Stimulated activated CD4-positive, alpha-beta T cell treated with anti-CD3 and anti-CD28 coated beads, TNF-alpha, amount 100 ng/mL, for 4 hours (primary cell): Measurements from ENCODE around the gene OAS2.

Experiments used
- DNase-seq, 3 experiments: peaks; one replicate each; pipeline ENCODE4 v3.0.0-alpha.2; 2020; ENCODE audit warnings: low read depth in 3 of 3

OAS2 gene

DNA sequence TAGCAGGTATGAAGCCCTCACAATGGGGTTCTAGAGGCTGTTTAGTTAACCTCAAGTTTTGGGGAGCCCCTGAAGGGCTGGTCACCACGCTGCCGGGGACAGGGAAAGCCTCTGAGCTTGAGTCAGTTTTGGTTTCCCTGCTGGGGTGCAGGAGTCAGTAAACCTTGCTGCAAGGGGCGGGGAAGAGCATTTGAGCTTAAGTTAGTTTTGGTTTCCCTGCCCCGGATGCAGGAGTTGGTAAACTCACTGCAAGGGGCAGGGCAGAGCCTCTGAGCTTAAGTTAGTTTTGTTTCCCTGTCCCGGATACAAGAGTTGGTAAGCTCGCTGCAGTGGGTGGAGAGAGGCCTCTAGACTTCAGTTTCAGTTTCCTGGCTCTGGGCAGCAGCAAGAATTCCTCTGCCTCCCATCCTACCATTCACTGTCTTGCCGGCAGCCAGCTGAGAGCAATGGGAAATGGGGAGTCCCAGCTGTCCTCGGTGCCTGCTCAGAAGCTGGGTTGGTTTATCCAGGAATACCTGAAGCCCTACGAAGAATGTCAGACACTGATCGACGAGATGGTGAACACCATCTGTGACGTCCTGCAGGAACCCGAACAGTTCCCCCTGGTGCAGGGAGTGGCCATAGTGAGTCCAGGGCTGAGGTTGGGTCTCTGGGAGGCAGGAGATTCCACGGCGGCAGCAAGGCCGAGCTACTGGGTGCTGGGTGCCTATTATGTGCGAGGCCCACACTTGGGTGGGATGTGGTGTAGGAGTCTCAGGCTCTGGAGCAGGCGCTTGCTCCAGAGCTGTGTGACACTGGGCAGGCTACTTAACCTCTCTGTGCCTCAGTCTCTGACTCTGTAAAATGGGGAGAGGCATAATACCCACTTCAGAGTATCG, at the start of gene OAS2:
TSS of gene OAS2 (plus strand) at position 357 of the 878 bp plus-strand sequence. CDS start at position 447, 90 bp downstream.
- DNase-seq = peak; percentile 46 to 67 (median 64)

DNA sequence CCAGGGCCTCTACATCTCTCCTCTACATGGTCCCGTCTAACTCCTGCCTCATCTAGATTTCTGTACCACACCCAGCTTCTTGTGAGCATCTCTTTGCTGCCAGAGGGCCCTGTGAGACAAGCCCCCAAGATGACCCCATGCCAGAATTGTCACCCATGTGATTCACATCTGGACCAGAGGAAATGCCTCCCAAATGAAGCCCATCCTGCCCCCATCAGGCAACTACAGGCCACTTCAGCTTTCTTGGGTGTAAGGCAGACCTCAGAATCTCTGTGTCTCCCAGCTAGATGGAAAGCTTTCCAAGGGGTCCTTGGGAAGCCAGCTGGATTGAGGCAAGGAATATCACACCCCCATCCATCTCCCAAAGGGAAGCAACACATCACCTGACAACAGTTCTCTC, 49.3 kb upstream of the OAS2 start:
- DNase-seq = no peak

GRCh38 chr12:112929715-112930114, 48.6 kb upstream of the OAS2 start:
- DNase-seq = no peak

DNA sequence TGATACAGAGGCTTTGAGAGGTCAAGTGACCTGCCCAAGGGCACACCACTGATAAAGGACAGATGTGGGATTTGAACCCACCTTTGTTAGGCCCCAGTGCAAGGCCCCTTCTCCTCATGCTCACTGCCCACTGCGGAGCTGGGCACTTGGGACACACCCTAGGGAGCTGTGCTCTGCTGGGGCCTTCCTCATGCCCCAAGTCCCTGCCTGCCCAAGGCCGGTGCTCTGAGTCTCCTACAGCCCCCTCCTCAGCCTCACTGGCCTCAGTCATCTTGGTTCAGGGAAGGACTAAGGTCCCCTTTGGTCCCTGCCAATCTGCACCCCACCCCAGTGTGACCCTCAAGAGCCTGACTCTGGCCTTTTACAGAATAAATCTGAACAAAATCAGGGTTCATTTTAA, 48.0 kb upstream of the OAS2 start:
- no peak for DNase-seq

DNA sequence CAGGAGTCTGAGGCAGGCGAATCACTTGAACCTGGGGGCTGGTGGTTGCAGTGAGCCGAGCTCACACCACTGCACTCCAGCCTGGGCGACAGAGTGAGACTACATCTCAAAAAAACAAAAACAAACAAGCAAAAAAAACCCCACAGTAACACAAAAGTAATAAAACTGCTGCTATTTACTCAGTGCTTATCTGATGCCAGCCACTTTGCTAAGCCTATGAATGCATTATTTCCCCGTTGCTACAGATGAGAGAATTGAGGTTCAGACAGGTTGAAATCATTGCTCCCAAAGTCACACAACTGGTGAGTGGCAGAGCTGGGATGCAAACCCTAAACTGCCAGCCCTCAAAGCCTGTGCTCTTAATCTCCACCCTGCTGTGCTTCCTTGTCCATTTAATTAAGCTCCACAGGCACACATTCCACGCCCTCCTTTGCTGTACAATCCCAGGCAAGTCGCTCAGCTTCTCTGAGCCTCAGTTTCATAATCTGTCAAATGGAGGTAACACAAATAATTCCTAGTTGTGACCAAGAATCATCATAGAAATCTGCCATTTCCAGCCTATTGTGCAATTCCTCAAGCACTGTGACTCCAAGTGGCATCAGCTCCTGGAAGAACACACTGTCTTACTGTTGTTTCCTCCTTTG, 45.7 kb upstream of the OAS2 start:
- DNase-seq = no peak

GRCh38 chr12:112933129-112933505, 45.2 kb upstream of the OAS2 start:
- DNase-seq = no peak

DNA sequence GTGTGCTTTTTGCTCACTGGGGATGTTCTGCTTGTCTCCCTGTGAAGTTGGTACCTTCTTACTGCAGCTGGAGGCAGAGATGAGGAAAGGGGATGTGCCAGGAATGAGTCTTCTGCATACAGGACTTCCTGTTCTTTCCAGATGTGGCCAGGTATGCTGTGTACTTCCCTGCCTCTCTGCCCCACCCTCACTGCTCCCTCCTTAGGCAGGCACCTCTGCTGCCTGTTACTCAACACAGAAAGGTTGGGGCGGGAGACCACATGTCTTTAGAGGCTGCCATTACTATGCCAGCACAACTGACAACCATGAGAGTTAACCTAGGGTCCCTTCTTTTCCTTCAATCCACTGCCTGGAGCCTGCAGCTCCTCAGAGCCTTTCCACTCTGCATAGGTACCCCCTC, 42.1 kb upstream of the OAS2 start:
- DNase-seq = no peak

DNA sequence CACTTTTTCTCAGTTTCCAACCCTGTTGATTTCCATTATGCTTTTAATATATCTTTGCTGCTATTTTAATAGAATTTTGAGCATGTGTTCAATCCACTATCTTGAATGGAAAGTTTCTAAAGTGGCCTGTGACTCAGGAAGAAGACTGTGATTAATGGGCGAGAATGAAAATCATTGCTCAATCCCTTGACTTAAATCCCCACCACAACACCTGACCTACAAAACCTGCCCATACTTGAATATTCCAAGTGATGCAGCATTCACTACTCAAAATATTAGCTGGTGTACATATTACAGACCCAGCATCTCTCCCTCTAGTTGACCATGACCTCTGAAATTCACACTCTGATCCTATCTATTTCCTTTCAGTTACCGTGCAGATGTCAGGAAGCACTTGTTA, 41.4 kb upstream of the OAS2 start:
- DNase-seq = no peak

DNA sequence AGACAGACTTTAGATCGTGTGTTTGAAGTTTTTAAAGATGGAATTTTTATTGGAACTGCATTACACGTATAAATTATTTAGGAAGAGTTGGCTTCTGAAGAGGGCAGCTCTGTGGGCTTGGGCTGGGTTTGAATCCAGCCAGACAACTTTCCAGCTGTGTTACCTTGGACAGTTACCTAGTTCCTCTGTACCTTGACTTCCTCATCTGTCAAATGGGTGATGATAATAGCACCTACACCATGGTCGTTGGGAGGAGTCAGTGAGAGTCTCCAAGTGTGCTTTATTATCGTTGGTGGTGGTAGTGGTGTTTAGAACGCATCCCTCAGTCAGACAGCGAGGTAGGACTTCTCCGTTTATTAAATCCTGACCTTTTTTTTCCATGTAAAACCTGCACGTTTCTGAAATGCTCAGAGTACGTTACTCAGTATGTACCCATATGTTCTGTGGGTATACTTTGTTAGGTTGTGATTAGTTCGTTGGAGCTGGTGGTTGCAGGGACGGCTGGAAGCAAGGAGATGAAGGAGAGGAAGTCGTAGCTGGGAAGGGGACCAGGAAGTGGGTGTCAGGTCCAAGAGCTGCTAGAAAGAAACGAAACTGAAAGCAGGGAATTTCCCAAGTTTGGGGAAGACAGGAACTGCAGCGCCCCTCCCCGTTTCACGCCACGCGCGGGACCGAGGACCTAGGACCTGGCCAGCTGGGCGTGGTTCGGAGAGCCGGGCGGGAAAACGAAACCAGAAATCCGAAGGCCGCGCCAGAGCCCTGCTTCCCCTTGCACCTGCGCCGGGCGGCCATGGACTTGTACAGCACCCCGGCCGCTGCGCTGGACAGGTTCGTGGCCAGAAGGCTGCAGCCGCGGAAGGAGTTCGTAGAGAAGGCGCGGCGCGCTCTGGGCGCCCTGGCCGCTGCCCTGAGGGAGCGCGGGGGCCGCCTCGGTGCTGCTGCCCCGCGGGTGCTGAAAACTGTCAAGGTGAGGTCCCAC, 40.3 kb upstream of the OAS2 start, which contains the start of gene OAS3:
TSS of gene OAS3 (plus strand) at position 734 of the 979 bp plus-strand sequence. CDS start at position 791, 57 bp downstream.
- DNase-seq = peak; percentile 25 to 60 (median 59)

DNA sequence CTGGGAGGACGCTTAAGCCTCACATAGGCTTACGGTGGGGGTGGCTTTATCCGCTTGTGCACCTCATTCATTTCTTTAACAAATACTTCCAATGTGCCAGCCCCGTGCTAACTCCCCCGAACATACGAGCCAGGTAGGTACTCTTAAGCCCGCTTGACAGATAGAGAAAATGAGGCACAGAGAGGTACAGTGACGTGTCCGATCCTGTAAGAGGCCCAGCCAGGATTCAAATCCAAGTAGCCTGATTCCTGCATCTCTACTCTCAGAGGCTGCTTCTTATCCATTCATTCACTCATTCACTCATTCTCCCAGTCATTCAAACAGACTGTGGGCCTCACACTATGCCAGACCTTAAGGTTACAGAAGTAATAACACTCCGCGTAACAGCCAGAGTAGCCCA, 39.6 kb upstream of the OAS2 start:
- no peak for DNase-seq

DNA sequence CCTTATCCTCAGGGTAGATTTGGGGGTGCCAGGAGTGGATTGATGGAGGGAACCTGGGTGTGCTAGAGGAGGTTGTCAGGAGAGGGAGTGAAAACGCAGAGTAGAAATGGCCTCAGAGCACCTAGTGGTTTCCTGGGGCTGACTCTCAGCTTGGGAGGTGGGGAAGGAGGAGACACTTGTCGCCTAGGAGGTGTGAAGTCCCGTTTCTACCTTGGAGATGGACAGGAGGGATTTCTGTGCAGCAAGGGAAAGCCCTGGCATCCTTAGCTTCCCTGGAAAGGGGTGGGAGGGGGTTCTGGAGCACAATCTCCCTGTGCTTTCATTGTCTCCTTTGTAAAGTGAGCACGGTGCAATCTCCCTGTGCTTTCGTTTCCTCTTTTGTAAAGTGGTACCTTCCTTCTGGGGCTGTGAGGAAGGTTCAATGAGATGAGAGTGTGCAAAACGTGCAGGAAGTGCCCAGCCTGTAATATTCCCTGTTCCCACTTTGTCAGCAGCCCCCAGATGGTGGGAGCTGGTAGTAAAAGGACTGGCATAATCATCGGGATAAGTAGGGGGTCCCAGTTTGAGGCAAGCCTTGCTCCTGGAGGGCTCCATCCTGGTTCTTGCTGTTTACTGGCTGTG, 38.4 kb upstream of the OAS2 start:
- DNase-seq = no peak

DNA sequence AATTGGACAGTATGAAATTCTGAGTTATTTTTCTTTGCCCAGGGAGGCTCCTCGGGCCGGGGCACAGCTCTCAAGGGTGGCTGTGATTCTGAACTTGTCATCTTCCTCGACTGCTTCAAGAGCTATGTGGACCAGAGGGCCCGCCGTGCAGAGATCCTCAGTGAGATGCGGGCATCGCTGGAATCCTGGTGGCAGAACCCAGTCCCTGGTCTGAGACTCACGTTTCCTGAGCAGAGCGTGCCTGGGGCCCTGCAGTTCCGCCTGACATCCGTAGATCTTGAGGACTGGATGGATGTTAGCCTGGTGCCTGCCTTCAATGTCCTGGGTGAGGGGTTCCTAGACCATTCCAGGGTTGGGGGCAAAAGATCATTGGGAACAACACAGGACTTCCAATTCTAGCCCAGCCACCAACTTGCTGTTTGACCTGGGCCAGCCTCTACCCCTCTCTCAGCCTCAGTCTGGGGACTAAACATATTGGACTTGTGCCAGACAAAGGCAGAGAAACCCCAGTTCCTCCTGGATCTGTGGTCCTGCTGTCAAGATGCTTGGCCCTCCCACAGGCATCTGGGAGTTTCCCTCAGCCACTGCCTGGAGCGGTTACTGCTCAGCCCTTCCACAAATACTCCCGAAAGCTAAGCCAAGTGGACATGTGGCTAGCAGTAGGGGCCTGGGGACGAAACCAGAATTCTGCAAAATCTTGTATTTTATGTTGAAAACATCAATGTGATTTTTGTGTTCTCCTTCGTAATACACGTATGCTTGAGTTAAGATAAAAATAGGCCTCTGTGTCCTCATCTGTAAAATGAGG, 36.6 kb upstream of the OAS2 start:
- DNase-seq = no peak

- DNase-seq = no peak
Measured at GRCh38 chr12:112942572-112942971, 35.7 kb upstream of the OAS2 start.

GRCh38 chr12:112944024-112944690, 34.2 kb upstream of the OAS2 start:
- no peak for DNase-seq

- no peak for DNase-seq
Measured at GRCh38 chr12:112945515-112945914, 32.8 kb upstream of the OAS2 start.

GRCh38 chr12:112946236-112947000, 31.9 kb upstream of the OAS2 start:
- no peak for DNase-seq

- no peak for DNase-seq
Measured at GRCh38 chr12:112947314-112947713, 31.0 kb upstream of the OAS2 start.

DNA sequence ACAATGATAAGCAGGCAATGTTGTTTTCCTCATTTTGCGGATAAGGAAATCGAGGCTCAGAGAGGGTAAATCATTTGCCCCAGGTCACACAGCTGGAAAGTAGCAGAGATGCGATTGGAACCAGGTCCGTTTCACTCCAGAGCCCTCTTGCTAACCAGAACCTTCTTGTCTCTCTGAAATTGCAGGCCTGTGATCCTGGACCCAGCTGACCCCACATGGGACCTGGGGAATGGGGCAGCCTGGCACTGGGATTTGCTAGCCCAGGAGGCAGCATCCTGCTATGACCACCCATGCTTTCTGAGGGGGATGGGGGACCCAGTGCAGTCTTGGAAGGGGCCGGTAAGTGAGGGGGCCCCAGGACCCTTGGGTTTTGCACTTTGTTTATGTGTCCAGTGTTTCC, 30.6 kb upstream of the OAS2 start:
- DNase-seq = no peak

DNA sequence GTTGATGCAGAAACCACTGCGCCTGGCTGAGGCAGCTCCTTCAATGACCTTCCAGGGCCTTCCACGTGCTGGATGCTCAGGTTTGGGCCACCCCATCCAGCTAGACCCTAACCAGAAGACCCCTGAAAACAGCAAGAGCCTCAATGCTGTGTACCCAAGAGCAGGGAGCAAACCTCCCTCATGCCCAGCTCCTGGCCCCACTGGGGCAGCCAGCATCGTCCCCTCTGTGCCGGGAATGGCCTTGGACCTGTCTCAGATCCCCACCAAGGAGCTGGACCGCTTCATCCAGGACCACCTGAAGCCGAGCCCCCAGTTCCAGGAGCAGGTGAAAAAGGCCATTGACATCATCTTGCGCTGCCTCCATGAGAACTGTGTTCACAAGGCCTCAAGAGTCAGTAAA, 29.5 kb upstream of the OAS2 start:
- DNase-seq = no peak
